ENCODE results near the gene ZNF48.

Gene ZNF48

DNA sequence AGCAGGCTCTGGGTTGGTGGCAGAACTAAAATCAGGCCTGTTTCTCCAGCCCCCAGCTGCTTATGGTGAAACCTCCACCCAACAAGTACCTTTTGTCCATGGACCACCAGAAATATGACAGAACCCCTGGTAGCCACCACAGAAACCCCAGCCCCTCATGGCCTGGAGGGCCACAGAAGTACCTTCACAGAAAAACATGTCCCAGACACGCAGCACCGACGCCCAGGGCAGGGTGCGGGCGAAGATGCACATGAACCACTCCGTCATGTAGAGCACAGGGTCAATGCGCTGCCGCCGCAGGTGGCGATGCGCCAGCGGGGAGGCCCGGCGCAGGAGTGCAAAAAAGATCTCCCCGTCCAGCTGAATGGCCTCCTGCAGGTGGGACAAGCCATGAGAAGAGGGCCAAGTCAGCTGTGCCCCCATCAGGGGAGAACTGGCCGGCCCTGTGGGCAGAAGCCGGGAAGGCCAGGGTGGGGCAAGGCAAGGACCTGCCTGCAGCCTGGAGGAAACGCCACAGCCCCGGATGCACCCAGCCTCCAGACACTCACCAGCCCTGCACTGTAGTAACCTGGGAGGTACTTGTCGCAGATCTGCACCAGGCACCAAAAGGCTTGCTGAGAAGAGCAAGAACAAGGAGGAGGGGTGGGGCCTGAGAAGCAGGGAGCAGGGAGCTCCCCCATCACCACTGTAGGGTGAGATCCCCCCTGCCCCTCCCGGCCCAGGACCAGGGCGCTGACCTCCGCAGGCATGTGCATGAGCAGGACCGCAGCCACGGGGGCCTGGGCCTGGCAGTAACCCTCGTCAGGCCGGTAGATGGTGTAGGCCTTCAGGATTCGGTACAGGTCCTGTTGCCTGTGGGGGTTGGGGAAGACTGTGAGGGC, 36.0 kb upstream of the ZNF48 start:
- DNase-seq = no peak

DNA sequence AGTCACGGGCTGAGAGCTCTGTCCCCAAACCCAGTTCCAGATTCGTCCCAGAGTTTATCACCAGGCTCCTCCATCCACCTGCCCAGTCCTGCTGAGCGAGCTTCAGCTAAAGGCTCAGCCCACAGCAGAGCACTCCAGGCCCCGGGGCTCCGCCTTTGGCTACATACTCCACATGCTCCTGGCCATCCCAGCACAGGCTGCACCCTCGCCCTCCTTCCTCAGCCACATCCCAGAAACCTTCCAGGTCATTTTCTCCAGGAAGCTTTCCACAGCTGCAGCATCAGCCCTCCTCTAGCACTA, 35.4 kb upstream of the ZNF48 start:
- no peak for DNase-seq

- no peak for DNase-seq
Observed at GRCh38 chr16:30361180-30361579, 34.0 kb upstream of the ZNF48 start.

GRCh38 chr16:30365200-30365599, 30.0 kb upstream of the ZNF48 start:
- DNase-seq = no peak

GRCh38 chr16:30366511-30366910, 28.7 kb upstream of the ZNF48 start:
- no peak for DNase-seq

DNA sequence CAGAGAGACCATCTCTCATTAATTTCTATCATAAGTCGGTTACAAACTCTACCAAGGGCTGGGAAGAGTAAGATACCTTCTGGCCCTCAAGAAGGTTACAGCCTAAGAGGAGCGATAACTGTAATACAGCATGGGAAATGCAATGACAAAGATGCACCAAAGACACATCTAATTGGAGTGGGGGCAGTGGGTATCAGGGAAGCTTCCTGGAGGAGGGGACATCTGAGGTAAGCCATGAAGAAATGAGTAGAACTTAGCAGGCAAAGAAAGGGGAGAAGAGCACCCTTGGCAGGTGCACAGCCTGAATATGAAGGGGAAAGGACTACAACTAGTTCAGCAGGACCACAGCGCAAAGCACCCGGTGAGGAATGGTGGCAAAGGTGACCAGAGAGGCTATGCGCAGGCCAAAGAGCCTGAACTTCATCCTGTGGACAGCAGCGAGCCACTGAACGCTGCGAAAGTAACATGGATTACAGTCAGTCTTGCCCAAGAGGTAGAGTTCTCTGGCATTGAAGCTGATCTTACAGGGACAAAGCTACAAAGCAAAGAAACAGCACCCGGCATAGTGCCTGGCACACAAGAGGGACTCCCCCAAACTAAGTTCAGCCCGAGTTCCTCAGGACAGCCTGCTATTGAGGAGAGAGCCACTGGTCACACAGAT, 27.7 kb upstream of the ZNF48 start:
- no peak for DNase-seq

GRCh38 chr16:30368122-30368791, 27.0 kb upstream of the ZNF48 start:
- DNase-seq = no peak

- no peak for DNase-seq
Observed at GRCh38 chr16:30368792-30369090, 26.5 kb upstream of the ZNF48 start.

DNA sequence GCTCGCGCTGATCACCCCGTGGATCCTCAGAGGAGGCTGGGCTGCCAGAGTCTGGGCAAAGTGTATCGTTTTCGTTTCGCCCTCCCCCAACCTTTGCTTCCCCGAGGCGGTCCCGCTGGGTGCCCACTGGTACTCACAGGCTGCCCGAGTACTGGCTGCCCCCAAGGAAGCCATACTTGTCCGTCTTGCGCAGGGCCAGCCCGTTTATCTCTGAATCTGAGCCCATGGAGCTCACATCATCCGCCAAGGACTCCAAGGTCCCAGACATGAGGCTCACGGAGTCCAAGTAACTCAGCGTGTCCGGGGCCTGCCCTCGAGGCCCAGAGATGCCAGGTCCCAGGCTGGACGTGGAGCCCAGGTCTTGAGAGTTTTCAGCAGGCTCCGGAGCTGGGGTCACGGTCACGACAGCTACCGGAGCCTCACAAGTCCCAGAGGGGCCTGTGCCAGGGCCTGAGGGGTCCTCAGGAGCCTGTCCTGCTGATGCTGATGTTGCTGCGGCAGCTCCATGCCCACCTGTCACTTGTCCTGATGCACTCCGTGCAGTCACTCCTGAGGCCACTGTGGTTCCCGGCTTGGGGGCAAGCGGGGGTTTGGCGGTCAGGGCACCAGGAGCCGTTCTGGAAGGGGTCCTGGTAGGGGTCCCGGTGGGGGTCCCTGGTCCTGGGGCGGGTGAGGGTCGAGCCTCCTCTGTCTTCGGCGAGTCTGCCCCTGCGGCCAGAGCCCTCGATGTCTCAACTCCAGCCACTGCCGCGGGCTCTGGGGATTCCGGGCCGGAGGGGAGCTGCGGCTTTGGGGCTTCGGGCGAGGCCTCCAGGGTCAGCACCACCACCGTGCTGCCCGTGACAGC, 25.9 kb upstream of the ZNF48 start:
- no peak for DNase-seq

- no peak for DNase-seq
Observed at GRCh38 chr16:30369938-30370455, 25.2 kb upstream of the ZNF48 start.

- DNase-seq = peak; percentile 99 to 100
Observed at GRCh38 chr16:30370456-30371247, 24.6 kb upstream of the ZNF48 start, which contains the start of gene TBC1D10B. TBC1D10B (minus strand) TSS chr16:30370494; CDS start chr16:30370183, 311 bp downstream.

DNA sequence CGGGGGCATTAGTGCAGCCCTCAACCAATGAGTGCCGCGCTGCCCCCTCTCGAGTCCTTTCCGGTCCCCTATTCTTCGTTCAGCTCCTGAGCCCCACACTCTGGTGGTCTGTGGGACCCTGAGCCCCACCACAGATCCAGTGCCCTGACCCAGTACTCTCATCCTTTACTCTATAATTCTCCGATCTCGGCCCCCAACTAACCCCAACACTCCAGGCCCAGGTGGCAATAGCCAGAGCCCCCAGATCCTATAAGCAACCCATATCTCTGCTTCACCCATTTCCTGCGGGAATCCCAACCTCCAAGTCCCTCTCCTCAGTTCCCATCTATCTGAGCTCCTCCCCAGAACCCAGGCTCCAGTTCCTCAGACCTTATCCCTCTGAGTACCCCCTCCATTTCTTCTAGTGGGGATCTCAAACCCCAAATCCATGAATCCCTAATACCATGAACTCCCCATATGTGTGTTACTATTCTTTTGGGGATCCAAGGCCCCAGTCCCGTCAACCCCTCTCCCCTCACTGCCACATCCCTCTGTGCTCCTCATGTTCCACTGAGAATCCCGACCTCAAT, 23.9 kb upstream of the ZNF48 start:
- no peak for DNase-seq

DNA sequence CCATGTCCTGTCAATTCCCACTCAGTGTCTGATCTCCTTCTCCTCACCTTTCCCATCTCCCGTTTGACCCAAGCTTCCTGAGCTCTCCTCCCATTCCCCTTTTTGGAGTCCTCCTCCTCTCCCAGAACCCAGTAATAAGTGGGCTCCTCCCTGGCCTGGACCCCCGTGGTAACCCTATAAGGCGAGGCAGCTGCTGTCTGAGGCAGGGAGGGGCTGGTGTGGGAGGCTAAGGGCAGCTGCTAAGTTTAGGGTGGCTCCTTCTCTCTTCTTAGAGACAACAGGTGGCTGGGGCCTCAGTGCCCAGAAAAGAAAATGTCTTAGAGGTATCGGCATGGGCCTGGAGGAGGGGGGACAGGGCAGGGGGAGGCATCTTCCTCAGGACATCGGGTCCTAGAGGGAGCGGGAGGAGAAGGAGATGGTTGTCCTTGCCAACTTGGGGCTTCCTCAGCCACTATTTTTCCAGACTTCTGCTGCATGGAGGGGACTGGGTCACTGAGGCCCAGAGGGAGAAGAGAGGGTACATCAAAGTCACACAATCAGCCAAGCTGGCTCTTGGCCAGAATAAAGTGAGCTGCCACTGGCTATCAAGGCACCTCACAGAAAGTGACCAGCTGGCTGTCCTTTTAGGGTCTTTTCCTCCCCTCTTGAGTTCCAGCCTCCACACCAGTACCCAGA, 23.0 kb upstream of the ZNF48 start:
- DNase-seq = no peak

- DNase-seq = no peak
Observed at GRCh38 chr16:30372725-30373124, 22.5 kb upstream of the ZNF48 start.

- DNase-seq = no peak
Observed at GRCh38 chr16:30374538-30374937, 20.7 kb upstream of the ZNF48 start, which contains the start of gene MYL11. MYL11 (plus strand) TSS chr16:30374802; CDS start chr16:30374858, 56 bp downstream.

DNA sequence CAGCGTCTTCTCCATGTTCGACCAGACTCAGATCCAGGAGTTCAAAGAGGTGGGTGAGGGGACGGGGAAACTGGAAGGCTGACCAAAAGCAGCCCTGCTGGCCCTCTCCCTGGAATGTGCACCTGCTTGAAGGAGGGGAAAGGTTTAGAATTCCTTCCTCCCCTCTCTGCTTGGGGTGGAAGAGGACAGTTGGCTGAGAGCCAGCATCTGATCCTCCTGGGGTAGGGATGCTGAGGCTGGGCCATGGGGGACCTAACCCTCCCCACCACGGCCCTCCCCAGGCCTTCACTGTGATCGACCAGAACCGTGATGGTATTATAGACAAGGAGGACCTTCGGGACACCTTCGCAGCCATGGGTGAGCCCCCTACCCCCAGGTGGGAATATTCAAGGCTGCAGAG, 19.4 kb upstream of the ZNF48 start:
- no peak for DNase-seq

DNA sequence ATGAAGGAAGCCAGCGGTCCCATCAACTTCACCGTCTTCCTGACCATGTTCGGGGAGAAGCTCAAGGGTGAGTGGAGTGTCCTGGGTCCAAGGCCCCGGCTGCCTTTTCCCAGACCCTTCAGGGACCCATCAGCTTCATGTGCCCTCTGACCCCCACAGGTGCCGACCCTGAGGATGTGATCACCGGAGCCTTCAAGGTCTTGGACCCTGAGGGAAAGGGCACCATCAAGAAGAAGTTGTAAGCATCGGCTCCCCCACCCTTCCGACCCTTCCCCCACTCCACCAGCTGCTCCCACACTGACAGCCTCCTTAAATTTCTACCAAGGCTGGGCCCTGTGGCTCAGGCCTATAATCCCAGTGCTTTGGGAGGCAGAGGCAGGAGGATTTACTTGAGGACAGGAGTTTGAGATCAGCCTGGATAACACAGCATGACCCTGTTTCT, 18.7 kb upstream of the ZNF48 start:
- DNase-seq = no peak

DNA sequence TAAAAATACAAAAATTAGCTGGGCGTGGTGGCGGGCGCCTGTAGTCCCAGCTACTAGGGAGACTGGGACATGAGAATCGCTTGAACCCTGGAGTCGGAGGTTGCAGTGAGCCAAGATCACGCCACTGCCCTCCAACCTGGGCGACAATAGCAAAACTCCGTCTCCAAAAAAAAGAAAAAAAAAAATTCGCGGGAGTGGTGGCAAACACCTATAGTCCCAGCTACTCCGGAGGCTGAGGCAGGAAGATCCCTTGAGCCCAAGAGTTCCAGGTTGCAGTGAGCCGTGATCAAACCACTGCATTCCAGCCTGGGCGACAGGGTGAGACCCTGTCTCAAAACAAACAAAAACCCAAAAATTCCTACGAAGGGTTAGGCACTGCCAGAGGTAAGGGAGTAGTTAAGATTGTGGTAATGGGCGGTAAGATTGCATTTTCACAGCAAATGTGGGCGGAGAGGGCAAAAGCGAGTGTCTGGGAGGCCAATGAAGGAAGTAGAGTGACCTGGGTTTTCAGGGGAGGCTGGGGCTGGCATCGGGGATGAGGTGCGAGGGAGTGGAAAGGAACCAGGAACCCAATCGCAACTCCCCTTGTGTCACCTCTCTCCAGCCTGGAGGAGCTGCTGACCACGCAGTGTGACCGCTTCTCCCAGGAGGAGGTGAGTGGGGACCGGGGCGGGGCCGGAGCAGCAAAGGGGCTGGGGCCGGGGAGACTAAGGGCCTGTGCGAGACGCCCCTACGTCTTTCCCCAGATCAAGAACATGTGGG, 18.0 kb upstream of the ZNF48 start:
- DNase-seq = peak in 1 of 2 experiments; percentile 50

DNA sequence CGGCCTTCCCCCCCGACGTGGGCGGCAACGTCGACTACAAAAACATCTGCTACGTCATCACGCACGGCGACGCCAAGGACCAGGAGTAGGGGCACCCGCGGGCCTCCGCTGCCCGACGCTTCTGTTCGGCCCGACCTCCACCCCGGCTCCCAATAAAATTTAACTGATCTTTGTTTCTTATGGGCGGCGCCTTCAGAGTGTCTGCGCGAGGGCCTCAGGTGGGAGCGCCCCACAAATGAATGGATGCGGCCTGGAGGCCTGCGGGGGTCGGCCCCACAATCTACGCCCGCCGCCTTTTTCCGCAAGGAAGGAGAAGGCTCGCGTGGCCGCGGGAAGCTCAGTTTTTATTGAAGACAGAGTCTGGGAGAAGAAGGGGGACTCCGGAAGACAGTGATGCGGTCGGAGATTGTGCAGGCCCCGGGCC, 17.4 kb upstream of the ZNF48 start:
- DNase-seq = peak in 1 of 2 experiments; percentile 84

Measured in SW 1271 (cell line).